Stimulated activated CD8-positive, alpha-beta memory T cell treated with anti-CD3 and anti-CD28 coated beads, Interleukin-15, amount 100 ng/mL, for 24 hours (primary cell): ENCODE results near the gene STX1A.
"Not testable (repeated sequence)": the region's sequence is repeated elsewhere in the genome, so short reads cannot be mapped to it uniquely, and the experiment has no call there.

Experiments
- DNase-seq: peaks from one replicate; pipeline ENCODE4 v3.0.0-alpha.2; 2020; ENCODE audit warnings: low read depth

STX1A gene

GRCh38 chr7:73683056-73683787 lies 36.2 kb downstream of the STX1A start, which contains the start of the genes BUD23 and DNAJC30:
Gene BUD23 (plus strand): TSS chr7:73683597. CDS start chr7:73683626, 29 bp downstream.
Gene DNAJC30 (minus strand): TSS chr7:73683453. CDS start chr7:73683423, 30 bp downstream.
- DNase-seq = peak; percentile 94

DNA sequence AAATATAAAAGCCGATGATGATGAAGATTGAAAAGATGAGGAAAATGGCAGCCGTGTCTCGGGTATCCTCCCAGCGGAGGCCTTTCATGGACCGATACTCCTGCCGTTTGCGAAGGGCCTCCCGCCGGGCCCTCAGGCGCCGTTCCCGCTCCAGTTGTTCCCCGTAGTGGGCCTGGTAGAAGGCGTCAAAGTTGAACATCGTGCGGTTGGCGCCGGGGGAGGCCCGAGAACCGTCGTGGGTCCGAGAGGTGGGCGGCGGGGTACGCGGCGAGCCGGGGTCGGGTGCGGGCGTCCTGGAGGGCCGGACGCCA lies 36.8 kb downstream of the STX1A start:
- DNase-seq = no peak

DNA sequence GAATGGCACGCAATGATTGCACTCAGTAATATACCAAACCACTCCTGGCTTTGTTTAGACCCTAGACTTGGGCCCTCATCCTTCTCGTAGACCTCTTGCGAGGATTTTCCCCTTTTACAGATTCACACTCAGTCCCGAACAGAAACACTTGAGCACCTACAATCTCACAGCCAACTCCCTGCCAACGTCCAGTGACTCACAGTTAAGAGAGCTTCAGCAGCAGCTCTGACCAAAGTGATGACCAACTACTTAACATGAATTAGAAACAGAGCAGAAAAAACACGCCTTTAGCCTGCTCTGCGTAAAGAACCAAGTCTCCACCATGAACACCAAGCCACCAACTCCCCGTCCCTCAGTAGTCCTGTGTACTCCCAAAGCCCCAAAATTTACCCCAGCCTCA lies 38.4 kb downstream of the STX1A start:
- DNase-seq = no peak

- no peak for DNase-seq
Observed at GRCh38 chr7:73680501-73680900, 39.0 kb downstream of the STX1A start.

GRCh38 chr7:73679709-73680108 lies 39.8 kb downstream of the STX1A start:
- DNase-seq = no peak

DNA sequence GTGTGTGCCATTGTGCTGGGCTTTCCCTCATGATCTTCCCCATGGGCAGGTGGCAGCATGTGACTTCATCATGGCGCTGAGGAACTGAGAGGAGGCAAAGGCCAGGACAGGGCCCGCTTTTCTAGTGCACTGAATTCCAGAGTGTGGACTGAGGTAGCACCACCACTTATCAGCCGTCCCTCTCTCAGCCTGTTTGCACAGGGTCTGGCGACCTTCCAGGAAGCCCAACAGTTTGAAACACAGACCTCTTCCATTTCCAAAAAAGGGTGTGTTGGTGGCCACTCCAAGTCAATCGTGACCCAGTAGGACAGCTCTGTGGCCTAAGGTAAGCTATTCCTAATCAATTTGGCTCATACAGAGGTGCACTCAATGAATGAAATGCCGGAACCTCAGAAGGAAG lies 40.6 kb downstream of the STX1A start:
- no peak for DNase-seq

GRCh38 chr7:73676062-73676461 lies 43.4 kb downstream of the STX1A start:
- not testable (repeated sequence) for DNase-seq

DNA sequence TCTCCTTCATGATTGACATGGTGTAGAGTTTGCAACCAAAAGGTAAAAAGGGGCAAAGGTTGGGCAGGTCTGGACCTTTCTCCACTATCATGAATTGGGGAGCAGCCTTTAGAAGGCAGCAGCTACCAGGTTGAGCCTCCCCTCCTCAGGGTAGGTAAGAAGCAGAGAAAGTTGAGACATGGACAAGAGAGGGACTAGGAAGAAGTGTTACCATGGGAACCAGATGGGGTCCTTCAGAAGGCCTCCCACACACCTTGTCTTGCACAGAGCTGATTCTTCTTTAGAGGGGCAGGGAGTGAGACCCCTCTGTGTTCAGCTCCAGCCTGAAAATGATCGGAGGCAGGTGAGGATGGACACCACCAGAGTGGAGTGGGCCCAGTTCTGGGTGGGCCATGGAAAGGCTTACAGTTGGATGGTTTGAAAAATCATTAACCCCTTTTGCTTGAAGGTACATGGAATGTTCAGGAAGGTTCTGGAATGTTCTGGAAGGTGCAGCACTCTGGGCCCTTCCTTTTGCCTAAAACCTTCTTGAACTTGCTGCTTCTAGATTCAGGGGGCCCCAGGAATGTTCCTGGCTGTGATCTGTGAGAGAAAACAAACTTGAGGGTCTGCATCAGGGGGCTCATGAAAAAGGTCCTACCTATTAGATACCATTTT lies 44.9 kb downstream of the STX1A start:
- DNase-seq = no peak

GRCh38 chr7:73671857-73672445 lies 47.5 kb downstream of the STX1A start:
- DNase-seq = no peak

DNA sequence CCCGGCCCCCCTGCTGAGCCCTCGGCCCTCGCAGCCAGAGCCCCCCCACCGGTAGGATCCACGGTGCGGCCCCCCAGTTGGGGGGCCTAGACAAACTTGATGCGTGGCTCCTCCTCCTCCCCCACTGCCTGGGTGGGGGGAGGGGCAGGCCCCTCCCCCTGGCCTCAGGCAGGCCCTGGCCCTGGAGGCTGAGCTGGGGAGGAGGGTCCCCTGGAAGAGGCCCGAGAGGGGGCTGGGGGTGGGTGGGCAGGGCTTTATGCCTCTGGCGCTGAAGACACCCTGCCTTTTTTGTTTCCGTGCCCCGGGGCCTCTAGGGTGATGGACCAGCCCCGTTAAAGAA lies 48.2 kb downstream of the STX1A start:
- no peak for DNase-seq

- DNase-seq = no peak
Observed at GRCh38 chr7:73669858-73670385, 49.5 kb downstream of the STX1A start.

- DNase-seq = no peak
Observed at GRCh38 chr7:73669288-73669701, 50.2 kb downstream of the STX1A start.

GRCh38 chr7:73668886-73669230 lies 50.6 kb downstream of the STX1A start:
- no peak for DNase-seq

GRCh38 chr7:73668103-73668885 lies 51.2 kb downstream of the STX1A start:
- no peak for DNase-seq

GRCh38 chr7:73667344-73668102 lies 51.9 kb downstream of the STX1A start, which contains the start of gene VPS37D:
Gene VPS37D (plus strand): TSS chr7:73667831. CDS start chr7:73667959, 128 bp downstream.
- peak; percentile 97 for DNase-seq

GRCh38 chr7:73663033-73663432 lies 56.4 kb downstream of the STX1A start:
- no peak for DNase-seq

DNA sequence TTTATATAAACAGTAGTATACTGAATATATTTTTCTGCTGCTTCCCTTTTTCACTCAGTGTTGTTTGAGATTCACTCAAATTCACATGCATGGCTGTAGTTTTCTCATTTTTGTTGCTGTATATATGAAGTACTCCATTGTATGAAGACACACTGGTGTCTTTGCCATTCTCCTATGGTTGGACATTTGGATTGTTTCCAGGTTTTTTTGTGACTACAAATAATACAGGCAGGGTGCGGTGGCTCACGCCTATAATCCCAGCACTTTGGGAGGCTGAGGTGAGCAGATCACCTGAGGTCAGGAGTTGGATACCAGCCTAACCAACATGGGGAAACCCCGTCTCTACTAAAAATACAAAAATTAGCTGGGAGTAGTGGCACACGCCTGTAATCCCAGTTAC lies 58.9 kb downstream of the STX1A start:
- DNase-seq = not testable (repeated sequence)

DNA sequence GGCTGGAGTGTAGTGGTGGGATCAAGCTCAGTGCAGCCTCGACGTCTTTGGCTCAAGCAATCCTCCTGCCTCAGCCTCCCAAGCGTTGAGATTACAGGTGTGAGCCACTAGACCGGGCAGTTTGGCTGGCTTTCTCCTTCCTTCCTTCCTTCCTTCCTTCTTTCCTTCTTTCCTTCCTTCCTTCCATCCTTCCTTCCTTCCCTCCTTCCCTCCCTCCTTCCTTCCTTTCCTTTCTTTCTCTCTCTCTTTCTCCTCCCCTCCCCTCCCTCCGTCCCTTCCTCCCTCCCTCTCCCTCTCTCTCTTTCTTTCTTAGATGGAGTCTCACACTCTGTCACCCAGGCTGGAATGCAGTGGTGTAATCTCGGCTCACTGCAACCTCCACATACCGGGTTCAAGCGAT lies 59.5 kb downstream of the STX1A start:
- DNase-seq = no peak

- DNase-seq = not testable (repeated sequence)
Observed at GRCh38 chr7:73655309-73655708, 64.2 kb downstream of the STX1A start.

- DNase-seq = no peak
Observed at GRCh38 chr7:73652541-73652949, 66.9 kb downstream of the STX1A start.

- no peak for DNase-seq
Observed at GRCh38 chr7:73650524-73650923, 68.9 kb downstream of the STX1A start.

DNA sequence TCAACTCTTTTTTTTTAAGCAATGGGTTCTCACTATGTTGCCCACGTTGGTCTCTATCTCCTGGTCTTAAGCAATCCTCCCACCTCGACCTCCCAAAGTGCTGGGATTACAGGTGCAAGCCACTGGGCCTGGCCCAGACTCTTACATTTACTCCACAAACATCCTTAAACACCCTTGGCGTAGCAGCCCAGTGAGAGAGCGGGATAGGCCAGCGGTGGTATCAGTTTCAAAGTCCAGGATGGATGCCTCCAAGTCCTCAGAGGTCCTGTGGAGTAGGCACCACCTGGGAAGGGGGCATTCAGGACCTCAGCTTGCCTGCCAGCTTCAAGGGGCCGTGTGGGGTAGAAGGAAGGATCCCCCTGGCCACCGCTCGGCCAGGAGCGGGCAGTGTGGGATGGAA lies 69.9 kb downstream of the STX1A start:
- DNase-seq = no peak
